Gastrocnemius medialis (tissue), 4 donors: Measurements from ENCODE around the gene TEP1. TPM values are rescaled to one million over a fixed set of nuclear protein-coding genes. Genes with fewer than 3 reads are reported as not detected.

ENCODE experiments used
- ATAC-seq, 2 donors: fragments of 150-250 bp; one replicate each; pipeline ENCODE4 v1.9.1; 2016
- DNase-seq, 2 donors: peaks; one replicate each; pipeline ENCODE4 v3.0.0-alpha.2; 2019
- H3K27ac ChIP-seq, 4 donors: fragments of 200-600 bp; sonication (generic); 1 replicate in 1 of 4; 2 replicates in 3 of 4; pipeline ENCODE4 v1.5.1; 2016 to 2018; ENCODE audit warnings: mild to moderate bottlenecking in 2 of 4, moderate library complexity in 1 of 4
- H3K27me3 ChIP-seq, 3 donors: fragments of 200-600 bp; sonication (generic) in 2 of 3; 1 replicate in 1 of 3; 2 replicates in 2 of 3; pipeline versions ENCODE4 v1.5.1 to v1.6.0; 2016 to 2019; ENCODE audit warnings: mild to moderate bottlenecking in 1 of 3, moderate library complexity in 1 of 3
- H3K36me3 ChIP-seq, 2 donors: fragments of 200-600 bp; sonication (generic) in 1 of 2; one replicate each; pipeline ENCODE4 v1.5.1; 2017 to 2018
- H3K4me1 ChIP-seq, 2 donors: fragments of 200-600 bp; sonication (generic) in 1 of 2; one replicate each; pipeline ENCODE4 v1.5.1; 2016 to 2017; ENCODE audit warnings: mild to moderate bottlenecking in 2 of 2
- H3K4me3 ChIP-seq, 4 donors: fragments of 200-600 bp; sonication (generic) in 3 of 4; 1 replicate in 1 of 4; 2 replicates in 3 of 4; pipeline ENCODE4 v1.5.1; 2016 to 2019; ENCODE audit warnings: mild to moderate bottlenecking in 2 of 4
- H3K9me3 ChIP-seq, 3 donors: fragments of 200-600 bp; sonication (generic) in 2 of 3; 1 replicate in 1 of 3; 2 replicates in 2 of 3; pipeline ENCODE4 v1.5.1; 2016 to 2019
- CTCF ChIP-seq, 5 experiments: fragments of 450-650 bp in 3 of 5; fragments of 200-600 bp in 2 of 5; sonication (generic) in 2 of 5; IDR thresholded peaks in 4 of 5; conservative IDR thresholded peaks in 1 of 5; 1 replicate in 4 of 5; 2 replicates in 1 of 5; pipeline ENCODE4 v1.5.1; 2016 to 2019; ENCODE audit warnings: antibody characterized with exemption in 5 of 5, mild to moderate bottlenecking in 3 of 5, moderate library complexity in 3 of 5
- POLR2A ChIP-seq, 2 donors: fragments of 450-650 bp; IDR thresholded peaks; one replicate each; pipeline ENCODE4 v1.6.1; 2017; ENCODE audit warnings: antibody characterized with exemption in 2 of 2, mild to moderate bottlenecking in 2 of 2, moderate library complexity in 2 of 2
- in situ Hi-C, 4 donors: fragments of 200-750 bp; cut with MboI; loops; one replicate each; pipeline versions ENCODE4 v1.15.0 to v1.8.0; 2017; ENCODE audit warnings: low sequenced_read_pairs in 4 of 4
- intact Hi-C: fragments of 100-400 bp; cut with DNase I; formaldehyde crosslinking; loops from one replicate; pipeline ENCODE4 v1.15.1; 2023; ENCODE audit warnings: low total_unique reads
- total RNA-seq, 4 donors: library from RNA; depleted of rRNA; stranded (reverse); fragments of >200 nt; gene quantifications; one replicate each; pipeline versions ENCODE4 v1.1.0 to v1.2.3, GENCODE V29; 2016

The TEP1 gene
- total RNA-seq, 4 donors from 2014 or later, result 7.2 to 25.7 (median 12.0) TPM

DNA sequence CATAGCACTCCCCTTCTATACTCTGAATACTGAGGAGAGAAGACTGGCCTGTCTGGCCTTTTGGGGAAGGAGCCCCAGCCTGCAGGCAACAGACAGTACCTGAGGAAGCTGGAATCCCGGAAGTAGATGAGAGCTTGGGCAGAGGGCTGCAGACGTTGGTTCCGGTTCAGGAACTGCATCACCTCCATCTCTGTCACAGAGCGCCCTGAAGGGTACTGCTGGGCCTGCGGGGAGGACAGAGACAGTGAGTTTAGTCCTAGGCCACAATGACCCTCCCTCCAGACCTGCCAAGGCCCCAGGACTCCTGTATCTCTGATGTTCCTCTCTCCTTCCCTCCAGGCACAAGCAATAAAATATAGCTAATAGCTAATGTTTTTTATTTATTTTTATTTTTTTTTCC lies 28.4 kb downstream of the TEP1 start:
- in situ Hi-C loops, result no loop called here
- H3K4me1 ChIP-seq, result no peaks in the 10 kb centered on the region
- no peaks in the 10 kb centered on the region for H3K9me3 ChIP-seq
- intact Hi-C loops, result no loop called here
- TF ChIP-seq POLR2A (IDR thresholded peaks at IDR 0.05) (no peak), CTCF (IDR thresholded peaks at IDR 0.05 in 4 of 5, conservative IDR thresholded peaks at IDR 0.05 in 1 of 5) (no peak)
- H3K27me3 ChIP-seq, result no peaks in the 10 kb centered on the region
- ATAC-seq (no peak), DNase-seq (no peak)
- H3K27ac ChIP-seq, result no peak overlapping the region
- no peak overlapping the region for H3K4me3 ChIP-seq
- peaks cover 0 to 100% of the 10 kb centered on the region in 2 donors for H3K36me3 ChIP-seq

- Histone ChIP-seq H3K4me3 (no peak overlapping the region), H3K27me3 (no peaks in the 10 kb centered on the region), H3K27ac (no peak overlapping the region), H3K9me3 (no peaks in the 10 kb centered on the region), H3K36me3 (peaks cover 0 to 100% of the 10 kb centered on the region in 2 donors), H3K4me1 (no peaks in the 10 kb centered on the region)
- in situ Hi-C loops (no loop called here), intact Hi-C loops (no loop called here)
- no peak for DNase-seq
- TF ChIP-seq CTCF (IDR thresholded peaks at IDR 0.05 in 4 of 5, conservative IDR thresholded peaks at IDR 0.05 in 1 of 5) (no peak), POLR2A (IDR thresholded peaks at IDR 0.05) (no peak)
- no peak for ATAC-seq
Observed at GRCh38 chr14:20384321-20384720, 29.0 kb downstream of the TEP1 start.

GRCh38 chr14:20383636-20384035 lies 29.7 kb downstream of the TEP1 start:
- TF ChIP-seq POLR2A (IDR thresholded peaks at IDR 0.05) (no peak), CTCF (IDR thresholded peaks at IDR 0.05 in 4 of 5, conservative IDR thresholded peaks at IDR 0.05 in 1 of 5) (no peak)
- Histone ChIP-seq H3K9me3 (no peaks in the 10 kb centered on the region), H3K4me3 (no peak overlapping the region), H3K27ac (no peak overlapping the region), H3K27me3 (no peaks in the 10 kb centered on the region), H3K4me1 (no peaks in the 10 kb centered on the region), H3K36me3 (peaks cover 0 to 100% of the 10 kb centered on the region in 2 donors)
- intact Hi-C loops (no loop called here), in situ Hi-C loops (no loop called here)
- no peak for DNase-seq
- ATAC-seq, result no peak

DNA sequence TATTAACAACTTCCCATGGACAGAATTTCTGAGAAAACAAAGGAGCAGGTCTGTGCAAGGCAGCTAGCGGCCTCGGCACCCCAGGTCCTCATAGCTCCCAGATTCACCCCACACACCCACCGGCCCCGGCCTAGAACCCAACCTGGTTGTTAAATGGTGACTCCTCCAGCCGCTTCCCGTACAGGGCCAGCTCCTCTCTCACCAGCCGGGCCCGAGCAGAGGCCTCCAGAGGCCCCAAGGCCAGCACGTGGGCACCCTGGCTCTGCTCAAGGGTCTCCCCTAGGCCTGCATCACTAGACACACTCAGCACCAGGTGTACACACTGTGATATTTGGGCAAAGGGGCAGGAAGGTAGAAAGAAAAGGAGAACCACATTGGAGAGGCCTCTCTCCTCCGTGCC lies 30.3 kb downstream of the TEP1 start:
- Histone ChIP-seq H3K4me3 (no peak overlapping the region), H3K36me3 (peaks cover 0 to 100% of the 10 kb centered on the region in 2 donors), H3K4me1 (no peaks in the 10 kb centered on the region), H3K9me3 (no peaks in the 10 kb centered on the region), H3K27ac (no peak overlapping the region), H3K27me3 (no peaks in the 10 kb centered on the region)
- intact Hi-C loops, result no loop called here
- DNase-seq (no peak), ATAC-seq (no peak)
- in situ Hi-C loops, result no loop called here
- TF ChIP-seq CTCF (IDR thresholded peaks at IDR 0.05 in 4 of 5, conservative IDR thresholded peaks at IDR 0.05 in 1 of 5) (no peak), POLR2A (IDR thresholded peaks at IDR 0.05) (no peak)

DNA sequence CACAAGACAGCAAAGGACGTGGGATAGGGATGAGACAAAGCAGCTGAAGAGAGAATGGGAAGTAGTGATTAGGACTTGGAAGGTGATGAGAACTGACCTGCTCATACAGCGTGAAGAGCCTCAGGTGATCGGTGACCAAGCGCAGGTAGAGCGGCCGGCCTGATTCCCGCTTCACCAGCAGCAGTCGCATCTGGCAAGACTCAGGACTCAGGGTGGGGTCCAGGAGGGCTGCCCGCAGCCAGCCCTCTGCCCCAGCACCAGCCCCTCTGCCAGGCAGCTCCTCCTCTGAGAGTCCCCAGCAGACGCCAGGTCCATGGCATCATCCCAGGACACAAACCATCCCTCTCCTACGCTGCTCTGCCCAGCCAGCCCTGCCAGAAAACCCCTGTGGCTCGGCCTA lies 30.8 kb downstream of the TEP1 start:
- intact Hi-C loops (no loop called here), in situ Hi-C loops (no loop called here)
- H3K27me3 ChIP-seq, result no peaks in the 10 kb centered on the region
- no peaks in the 10 kb centered on the region for H3K4me1 ChIP-seq
- peaks cover 0 to 100% of the 10 kb centered on the region in 2 donors for H3K36me3 ChIP-seq
- DNase-seq (no peak), ATAC-seq (no peak)
- TF ChIP-seq CTCF (IDR thresholded peaks at IDR 0.05 in 4 of 5, conservative IDR thresholded peaks at IDR 0.05 in 1 of 5), result no peak
- TF ChIP-seq POLR2A (IDR thresholded peaks at IDR 0.05), result no peak
- H3K27ac ChIP-seq, result no peak overlapping the region
- no peak overlapping the region for H3K4me3 ChIP-seq
- no peaks in the 10 kb centered on the region for H3K9me3 ChIP-seq
